Testis (tissue), 2 donors: ENCODE results near the gene BICD1.

Experiments used
- CTCF ChIP-seq, 3 experiments: fragments of 450-650 bp in 2 of 3; fragments of 200-600 bp in 1 of 3; sonication (generic) in 1 of 3; IDR thresholded peaks; one replicate each; pipeline ENCODE4 v1.5.1; 2016 to 2019; ENCODE audit warnings: antibody characterized with exemption in 3 of 3, mild to moderate bottlenecking in 2 of 3, moderate library complexity in 1 of 3
- POLR2A ChIP-seq: fragments of 450-650 bp; IDR thresholded peaks from one replicate; pipeline ENCODE4 v1.6.1; 2017; ENCODE audit warnings: antibody characterized with exemption, mild to moderate bottlenecking, moderate library complexity

DNA sequence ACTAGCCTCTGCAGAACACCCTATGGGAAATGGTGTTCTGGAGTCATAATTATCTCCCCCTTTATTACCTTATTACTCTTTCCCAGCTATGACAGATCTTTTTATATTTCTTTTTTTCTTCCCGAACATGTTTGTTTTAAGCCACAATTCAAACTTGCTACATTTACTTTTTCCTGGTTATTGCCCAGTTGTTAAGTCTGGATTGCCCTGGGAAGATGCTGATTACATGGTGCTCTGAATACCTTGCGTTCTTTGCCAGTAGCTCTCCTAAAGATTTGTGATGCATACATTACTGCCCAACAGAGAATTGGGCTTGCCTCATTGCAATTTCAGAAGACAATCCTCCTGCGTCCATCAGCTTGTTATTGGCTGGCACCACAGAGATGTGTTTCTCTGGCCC, 174.5 kb downstream of the BICD1 start:
- TF ChIP-seq POLR2A (no peak), CTCF (IDR thresholded peaks at IDR 0.05) (no peak)
